Liver (tissue), 9 donors: ENCODE data around the gene GLIPR1L2. TPM values are rescaled to one million over a fixed set of nuclear protein-coding genes. Genes with fewer than 3 reads are reported as not detected.

ENCODE experiments used
- DNase-seq: peaks from one replicate; pipeline ENCODE4 v3.0.0-alpha.2; 2017; ENCODE audit warnings: low spot score
- H3K27ac ChIP-seq, 2 donors: one replicate each; pipeline ENCODE4 v1.7.0; 2013; ENCODE audit warnings: inconsistent platforms in 2 of 2, low read length in 2 of 2, control low read depth in 1 of 2, low read depth in 1 of 2, mild to moderate bottlenecking in 1 of 2
- H3K27me3 ChIP-seq, 4 donors: one replicate each; pipeline versions ENCODE4 v1.6.1 to v1.7.0; 2013; ENCODE audit warnings: low read length in 3 of 4, inconsistent platforms in 1 of 4, mild to moderate bottlenecking in 1 of 4, moderate library complexity in 1 of 4; ENCODE audit not compliant: control insufficient read depth in 4 of 4, insufficient read depth in 4 of 4
- H3K36me3 ChIP-seq, 4 donors: one replicate each; pipeline versions ENCODE4 v1.6.1 to v1.7.0; 2013; ENCODE audit warnings: low read length in 3 of 4, mild to moderate bottlenecking in 3 of 4, low read depth in 1 of 4, moderate library complexity in 1 of 4; ENCODE audit not compliant: control insufficient read depth in 4 of 4, insufficient read depth in 3 of 4
- H3K4me1 ChIP-seq, 4 donors: one replicate each; pipeline versions ENCODE4 v1.6.1 to v1.7.0; 2013; ENCODE audit warnings: low read length in 3 of 4, mild to moderate bottlenecking in 3 of 4, moderate library complexity in 1 of 4; ENCODE audit not compliant: control insufficient read depth in 4 of 4, insufficient read depth in 4 of 4
- H3K4me3 ChIP-seq, 3 donors: one replicate each; pipeline versions ENCODE4 v1.6.1 to v1.7.0; 2013; ENCODE audit warnings: low read length in 3 of 3, control low read depth in 1 of 3, low read depth in 1 of 3, mild to moderate bottlenecking in 1 of 3
- H3K9ac ChIP-seq, 2 donors: one replicate each; pipeline ENCODE4 v1.7.0; 2013; ENCODE audit warnings: low read length in 2 of 2, mild to moderate bottlenecking in 2 of 2, moderate library complexity in 2 of 2, control low read depth in 1 of 2, low read depth in 1 of 2
- H3K9me3 ChIP-seq, 4 donors: one replicate each; pipeline versions ENCODE4 v1.6.1 to v1.7.0; 2013; ENCODE audit warnings: low read length in 3 of 4; ENCODE audit not compliant: control insufficient read depth in 4 of 4
- ATF3 ChIP-seq: IDR thresholded peaks from 2 replicates; pipeline ENCODE4 v1.6.1; 2016; ENCODE audit warnings: antibody characterized with exemption
- CTCF ChIP-seq: fragments of 150-350 bp; IDR thresholded peaks from 2 replicates; pipeline ENCODE4 v1.5.1; 2017; ENCODE audit warnings: improper control_type of control experiment, low read depth, low read length; ENCODE audit not compliant: missing input control
- EGR1 ChIP-seq, 2 donors: IDR thresholded peaks; 2 replicates each; pipeline ENCODE4 v1.6.1; 2016 to 2018; ENCODE audit warnings: antibody characterized with exemption in 2 of 2, low read depth in 2 of 2
- FOXA1 ChIP-seq: IDR thresholded peaks from 2 replicates; pipeline ENCODE4 v1.6.1; 2016; ENCODE audit warnings: antibody characterized with exemption
- FOXA2 ChIP-seq: IDR thresholded peaks from 2 replicates; pipeline ENCODE4 v1.6.1; 2016; ENCODE audit warnings: antibody characterized with exemption
- GABPA ChIP-seq, 2 donors: IDR thresholded peaks in 1 of 2; conservative IDR thresholded peaks in 1 of 2; 2 replicates each; pipeline ENCODE4 v1.6.1; 2016; ENCODE audit warnings: antibody characterized with exemption in 2 of 2, mild to moderate bottlenecking in 1 of 2, moderate library complexity in 1 of 2
- HNF4G ChIP-seq: IDR thresholded peaks from 2 replicates; pipeline ENCODE4 v1.6.1; 2016; ENCODE audit warnings: antibody characterized with exemption
- JUND ChIP-seq, 2 donors: IDR thresholded peaks; 2 replicates each; pipeline ENCODE4 v1.6.1; 2016; ENCODE audit warnings: antibody characterized with exemption in 2 of 2
- MAX ChIP-seq: IDR thresholded peaks from 2 replicates; pipeline ENCODE4 v1.6.1; 2016; ENCODE audit warnings: antibody characterized with exemption
- NR2F2 ChIP-seq: IDR thresholded peaks from 2 replicates; pipeline ENCODE4 v1.6.1; 2016; ENCODE audit warnings: antibody characterized with exemption
- RAD21 ChIP-seq, 2 donors: IDR thresholded peaks; 2 replicates each; pipeline ENCODE4 v1.6.1; 2016; ENCODE audit warnings: antibody characterized with exemption in 2 of 2, mild to moderate bottlenecking in 2 of 2
- REST ChIP-seq: IDR thresholded peaks from 2 replicates; pipeline ENCODE4 v1.6.1; 2016; ENCODE audit warnings: antibody characterized with exemption, mild to moderate bottlenecking
- RXRA ChIP-seq, 2 donors: IDR thresholded peaks; 2 replicates each; pipeline ENCODE4 v1.6.1; 2017 to 2018; ENCODE audit warnings: antibody characterized with exemption in 2 of 2, mild to moderate bottlenecking in 1 of 2
- SP1 ChIP-seq: IDR thresholded peaks from 2 replicates; pipeline ENCODE4 v1.6.1; 2018; ENCODE audit warnings: antibody characterized with exemption, mild to moderate bottlenecking
- TAF1 ChIP-seq: conservative IDR thresholded peaks from 2 replicates; pipeline ENCODE4 v1.6.1; 2016; ENCODE audit warnings: antibody characterized with exemption, mild to moderate bottlenecking
- YY1 ChIP-seq: IDR thresholded peaks from 2 replicates; pipeline ENCODE4 v1.6.1; 2016; ENCODE audit warnings: antibody characterized with exemption, mild to moderate bottlenecking
- ZBTB33 ChIP-seq: IDR thresholded peaks from 2 replicates; pipeline ENCODE4 v1.6.1; 2016; ENCODE audit warnings: antibody characterized with exemption
- polyA plus RNA-seq, 2 donors: library from polyadenylated mRNA; stranded (reverse) in 1 of 2; unstranded in 1 of 2; fragments of 200-250 nt in 1 of 2; fragments of >200 nt in 1 of 2; fragmentation: Nextera tagmentation in 1 of 2; extraction: Ambion mirVana in 1 of 2; gene quantifications; one replicate each; pipeline versions ENCODE4 v1.2.1 to v1.2.3, GENCODE V29; 2013 to 2015
- total RNA-seq, 2 donors: library from RNA; depleted of rRNA; stranded (reverse); fragments of >200 nt; gene quantifications; one replicate each; pipeline ENCODE4 v1.2.3, GENCODE V29; 2014
- donor health status: healthy.
- donor health status: healthy.
- donor health status: healthy.
- donor health status: healthy.
- donor health status: healthy.

The GLIPR1L2 gene
- total and polyA plus RNA-seq, 4 donors: 0.05 to 0.38 (median 0.26) TPM

- TF ChIP-seq ATF3 (no peak), TAF1 (no peak), GABPA (IDR thresholded peaks at IDR 0.05 in 1 of 2, conservative IDR thresholded peaks at IDR 0.05 in 1 of 2) (no peak)
These were observed 13.3 kb downstream of the GLIPR1L2 start (continued) for GRCh38 chr12:75404231-75404630.

GRCh38 chr12:75407683-75408082, 16.8 kb downstream of the GLIPR1L2 start:
- TF ChIP-seq EGR1 (IDR thresholded peaks at IDR 0.05; ENCODE audit: low read depth in 2 of 2) (no peak), HNF4G (no peak), FOXA2 (no peak), FOXA1 (no peak), RAD21 (IDR thresholded peaks at IDR 0.05) (no peak), TAF1 (no peak), GABPA (IDR thresholded peaks at IDR 0.05 in 1 of 2, conservative IDR thresholded peaks at IDR 0.05 in 1 of 2) (no peak), JUND (IDR thresholded peaks at IDR 0.05) (no peak), ZBTB33 (no peak), CTCF (no peak), ATF3 (no peak), YY1 (no peak), NR2F2 (no peak), SP1 (no peak), REST (no peak), RXRA (IDR thresholded peaks at IDR 0.05) (no peak), MAX (no peak)
- Histone ChIP-seq H3K4me1 (no peaks in the 10 kb centered on the region), H3K27ac (no peak overlapping the region), H3K9me3 (no peaks in the 10 kb centered on the region), H3K4me3 (no peak overlapping the region), H3K9ac (no peak overlapping the region), H3K36me3 (no peaks in the 10 kb centered on the region), H3K27me3 (no peaks in the 10 kb centered on the region)
- DNase-seq: no peak
